CD4-positive, alpha-beta memory T cell (primary cell): ENCODE results near the gene ZDHHC11B. TPM values are rescaled to one million over a fixed set of nuclear protein-coding genes. Genes with fewer than 3 reads are reported as not detected.
"Not testable (repeated sequence)": the region's sequence is repeated elsewhere in the genome, so short reads cannot be mapped to it uniquely, and the experiment has no call there.

Experiments used
- CTCF ChIA-PET: fragments of 350-600 bp; sonication (Branson Sonifier 250); formaldehyde crosslinking; loops from one replicate; lab custom pipeline; 2021; ENCODE audit warnings: inconsistent platforms; ENCODE audit not compliant: partially characterized antibody; lab: Charles Lee
- POLR2A ChIA-PET: fragments of 350-600 bp; sonication (Branson Sonifier 250); formaldehyde crosslinking; loops from one replicate; lab custom pipeline; 2021; ENCODE audit not compliant: partially characterized antibody; lab: Charles Lee
- DNase-seq, 5 donors: peaks; one replicate each; pipeline versions ENCODE4 v3.0.0 to v3.0.0-alpha.2; 2020 to 2022; ENCODE audit warnings: mixed read lengths in 1 of 5
- H3K27ac ChIP-seq: one replicate; pipeline ENCODE4 v1.7.0; 2013; ENCODE audit warnings: low read depth, low read length
- H3K27me3 ChIP-seq: 2 replicates; pipeline ENCODE4 v1.7.0; 2013; ENCODE audit warnings: mild to moderate bottlenecking, low read length, moderate library complexity; ENCODE audit not compliant: insufficient read depth
- H3K36me3 ChIP-seq: 2 replicates; pipeline ENCODE4 v1.7.0; 2013; ENCODE audit warnings: mild to moderate bottlenecking, low read length, moderate library complexity; ENCODE audit not compliant: insufficient read depth
- H3K4me1 ChIP-seq: 2 replicates; pipeline ENCODE4 v1.7.0; 2013; ENCODE audit warnings: mild to moderate bottlenecking, low read length, moderate library complexity; ENCODE audit not compliant: insufficient read depth
- H3K4me3 ChIP-seq, 2 donors: one replicate each; pipeline ENCODE4 v1.7.0; 2013; ENCODE audit warnings: low read length in 2 of 2, mild to moderate bottlenecking in 1 of 2
- H3K9me3 ChIP-seq, 2 donors: one replicate each; pipeline ENCODE4 v1.7.0; 2013; ENCODE audit warnings: low read length in 2 of 2, control low read depth in 1 of 2; ENCODE audit not compliant: control insufficient read depth in 1 of 2
- H3K27ac Mint-ChIP-seq, 7 donors: one replicate each; pipeline ENCODE4 v1.8.0; 2020 to 2021; ENCODE audit warnings: mixed read lengths in 7 of 7, mild to moderate bottlenecking in 6 of 7, inconsistent platforms in 3 of 7, moderate library complexity in 3 of 7
- H3K27me3 Mint-ChIP-seq, 2 donors: one replicate each; pipeline ENCODE4 v1.8.0; 2020 to 2021; ENCODE audit warnings: mixed read lengths in 2 of 2
- H3K36me3 Mint-ChIP-seq, 2 donors: one replicate each; pipeline ENCODE4 v1.8.0; 2020 to 2021; ENCODE audit warnings: mixed read lengths in 2 of 2, inconsistent platforms in 1 of 2, mild to moderate bottlenecking in 1 of 2
- H3K4me1 Mint-ChIP-seq, 4 donors: one replicate each; pipeline ENCODE4 v1.8.0; 2020 to 2021; ENCODE audit warnings: mixed read lengths in 4 of 4, mild to moderate bottlenecking in 1 of 4
- H3K4me3 Mint-ChIP-seq, 8 donors: one replicate each; pipeline ENCODE4 v1.8.0; 2020 to 2021; ENCODE audit warnings: mixed read lengths in 8 of 8, mild to moderate bottlenecking in 7 of 8, moderate library complexity in 6 of 8, inconsistent platforms in 3 of 8
- H3K9me3 Mint-ChIP-seq, 8 donors: one replicate each; pipeline ENCODE4 v1.8.0; 2020 to 2021; ENCODE audit warnings: mixed read lengths in 8 of 8, mild to moderate bottlenecking in 5 of 8, inconsistent platforms in 3 of 8, moderate library complexity in 1 of 8
- intact Hi-C: fragments of 100-400 bp; cut with micrococcal nuclease; formaldehyde crosslinking; loops from one replicate; pipeline ENCODE4 v1.15.1; 2023
- polyA plus RNA-seq, 2 donors: library from polyadenylated mRNA; unstranded; fragments of 300-500 nt; fragmentation: Illumina TruSeq; gene quantifications; one replicate each; pipeline ENCODE4 v1.2.3, GENCODE V29; 2021
- total RNA-seq, 2 experiments: library from RNA; stranded (reverse); gene quantifications; one replicate each; pipeline ENCODE4 v1.2.3, GENCODE V29; 2021

ZDHHC11B gene
- total and polyA plus RNA-seq, 4 experiments from 2014 or later = 0.75 to 8.1 (median 8.0) TPM; not detected in 1

- Mint-ChIP-seq H3K4me3 (peak overlapping the region; percentile 58 to 86 (median 72)), H3K27ac (peak overlapping the region in 1 of 7 donors; percentile 68), H3K9me3 (peaks cover 2 to 18% (median 10%) of the 10 kb centered on the region in 8 donors)
- POLR2A ChIA-PET, H3K4me1 ChIP-seq, H3K9me3 ChIP-seq, CTCF ChIA-PET, H3K4me1 Mint-ChIP-seq, H3K27me3 ChIP-seq, H3K36me3 ChIP-seq, H3K27me3 Mint-ChIP-seq, H3K36me3 Mint-ChIP-seq: not testable (repeated sequence)
- Histone ChIP-seq H3K27ac (peak overlapping the region; percentile 38), H3K4me3 (peak overlapping the region in 1 of 2 donors; percentile 38)
- peak in 2 of 5 donors; percentile 15 to 17 for DNase-seq
- intact Hi-C loops = loop anchor here (2.0 kb wide), 2 partner anchors 26 to 108 kb away; partner anchors contain the start of genes BRD9 and TRIP13
Measured at GRCh38 chr5:785181-785705, 714 bp upstream of the ZDHHC11B start.

- H3K27me3 Mint-ChIP-seq, H3K27me3 ChIP-seq, H3K9me3 ChIP-seq, H3K36me3 Mint-ChIP-seq, H3K9me3 Mint-ChIP-seq, H3K36me3 ChIP-seq, H3K4me1 Mint-ChIP-seq, H3K4me1 ChIP-seq, CTCF ChIA-PET, POLR2A ChIA-PET: not testable (repeated sequence)
- DNase-seq = peak in 4 of 5 donors; percentile 41 to 54 (median 51)
- Mint-ChIP-seq H3K4me3 (peak overlapping the region; percentile 57 to 89 (median 80)), H3K27ac (peak overlapping the region in 5 of 7 donors; percentile 53 to 85 (median 80))
- Histone ChIP-seq H3K4me3 (peak overlapping the region; percentile 45 to 47), H3K27ac (peak overlapping the region; percentile 40)
- intact Hi-C loops = loop anchor here (2.0 kb wide), 2 partner anchors 25 to 109 kb away; partner anchors contain the start of genes BRD9 and TRIP13
Measured at GRCh38 chr5:783881-784427, 575 bp downstream of the ZDHHC11B start.

GRCh38 chr5:783049-783802 lies 1.3 kb downstream of the ZDHHC11B start:
- H3K4me1 ChIP-seq, H3K27me3 ChIP-seq, POLR2A ChIA-PET, H3K9me3 Mint-ChIP-seq, H3K27me3 Mint-ChIP-seq, H3K36me3 ChIP-seq, intact Hi-C loops, CTCF ChIA-PET, H3K36me3 Mint-ChIP-seq, H3K4me1 Mint-ChIP-seq, H3K27ac ChIP-seq, H3K4me3 ChIP-seq, H3K9me3 ChIP-seq: not testable (repeated sequence)
- Mint-ChIP-seq H3K4me3 (peak overlapping the region; percentile 57 to 89 (median 80)), H3K27ac (peak overlapping the region in 1 of 7 donors; percentile 85)
- peak in 4 of 5 donors; percentile 39 to 51 (median 41) for DNase-seq

GRCh38 chr5:782356-782755 lies 2.2 kb downstream of the ZDHHC11B start:
- intact Hi-C loops, H3K4me1 Mint-ChIP-seq, CTCF ChIA-PET: not testable (repeated sequence)

GRCh38 chr5:780571-780970 lies 4.0 kb downstream of the ZDHHC11B start:
- H3K27me3 Mint-ChIP-seq, H3K9me3 ChIP-seq, H3K36me3 ChIP-seq, H3K27me3 ChIP-seq, H3K36me3 Mint-ChIP-seq, CTCF ChIA-PET, H3K27ac Mint-ChIP-seq, DNase-seq, intact Hi-C loops, H3K4me1 ChIP-seq, H3K9me3 Mint-ChIP-seq, H3K4me3 Mint-ChIP-seq, POLR2A ChIA-PET, H3K4me3 ChIP-seq, H3K4me1 Mint-ChIP-seq, H3K27ac ChIP-seq: not testable (repeated sequence)

More at GRCh38 chr5:782356-782755, 2.2 kb downstream of the ZDHHC11B start:
- H3K9me3 ChIP-seq, H3K36me3 ChIP-seq, H3K27me3 Mint-ChIP-seq, H3K36me3 Mint-ChIP-seq, POLR2A ChIA-PET, H3K9me3 Mint-ChIP-seq, H3K27ac ChIP-seq, DNase-seq, H3K4me3 ChIP-seq, H3K4me1 ChIP-seq, H3K27me3 ChIP-seq, H3K4me3 Mint-ChIP-seq, H3K27ac Mint-ChIP-seq: not testable (repeated sequence)

GRCh38 chr5:778967-779366 lies 5.6 kb downstream of the ZDHHC11B start:
- H3K27me3 ChIP-seq, H3K27me3 Mint-ChIP-seq, H3K36me3 Mint-ChIP-seq, POLR2A ChIA-PET, intact Hi-C loops, H3K4me1 ChIP-seq, H3K36me3 ChIP-seq, CTCF ChIA-PET, H3K27ac ChIP-seq, H3K9me3 ChIP-seq, DNase-seq, H3K4me3 Mint-ChIP-seq, H3K4me1 Mint-ChIP-seq, H3K4me3 ChIP-seq, H3K9me3 Mint-ChIP-seq: not testable (repeated sequence)
- H3K27ac Mint-ChIP-seq = peak overlapping the region in 2 of 7 donors; percentile 36 to 71

- H3K36me3 ChIP-seq, CTCF ChIA-PET, DNase-seq, H3K36me3 Mint-ChIP-seq, H3K27me3 Mint-ChIP-seq, H3K27ac ChIP-seq, H3K4me1 Mint-ChIP-seq, H3K4me3 Mint-ChIP-seq, H3K27me3 ChIP-seq, H3K9me3 ChIP-seq, H3K4me3 ChIP-seq, POLR2A ChIA-PET, H3K4me1 ChIP-seq, intact Hi-C loops, H3K27ac Mint-ChIP-seq, H3K9me3 Mint-ChIP-seq: not testable (repeated sequence)
Measured at GRCh38 chr5:778421-778820, 6.1 kb downstream of the ZDHHC11B start.
